NK-92 treated with Interleukin-12 subunit alpha and Interleukin-12 subunit beta, amount 100 ng/mL, for 24 hours (cell line): ENCODE measurements around the gene RNF157.

Experiments used
- DNase-seq: peaks from one replicate; lab custom pipeline; 2025; lab: John Stamatoyannopoulos, UW

RNF157 gene

GRCh38 chr17:76139801-76140660, 100.3 kb downstream of the RNF157 start:
- no peak for DNase-seq

GRCh38 chr17:76138896-76139752, 101.2 kb downstream of the RNF157 start:
- no peak for DNase-seq

- DNase-seq: no peak
These were observed 101.9 kb downstream of the RNF157 start for GRCh38 chr17:76138234-76138895.

- no peak for DNase-seq
These were observed 102.7 kb downstream of the RNF157 start for GRCh38 chr17:76137351-76138233.

GRCh38 chr17:76137001-76137350, 103.3 kb downstream of the RNF157 start:
- no peak for DNase-seq

GRCh38 chr17:76136276-76137000, 103.9 kb downstream of the RNF157 start:
- DNase-seq: no peak

- DNase-seq: no peak
These were observed 104.5 kb downstream of the RNF157 start for GRCh38 chr17:76135810-76136188.

GRCh38 chr17:76134911-76135809, 105.1 kb downstream of the RNF157 start:
- DNase-seq: no peak

- DNase-seq: no peak
These were observed 107.5 kb downstream of the RNF157 start for GRCh38 chr17:76132574-76133338.

- no peak for DNase-seq
These were observed 108.4 kb downstream of the RNF157 start for GRCh38 chr17:76131692-76132573.

- DNase-seq: no peak
These were observed 109.1 kb downstream of the RNF157 start for GRCh38 chr17:76131051-76131691.

GRCh38 chr17:76130473-76130872, 109.8 kb downstream of the RNF157 start:
- no peak for DNase-seq

GRCh38 chr17:76125922-76126321, 114.4 kb downstream of the RNF157 start:
- DNase-seq: no peak

- no peak for DNase-seq
These were observed 115.0 kb downstream of the RNF157 start for GRCh38 chr17:76125391-76125675.

- DNase-seq: no peak
These were observed 115.5 kb downstream of the RNF157 start for GRCh38 chr17:76124582-76125390.

GRCh38 chr17:76123749-76124581, 116.3 kb downstream of the RNF157 start:
- no peak for DNase-seq
